HG02642 (cell line): ENCODE data around the gene MED7.

Source experiments
- ATAC-seq: cut with Tn5 transposase; IDR thresholded peaks from one replicate; pipeline ENCODE4 v1.9.1; 2021; ENCODE audit warnings: mild to moderate bottlenecking; ENCODE audit not compliant: unreplicated experiment, poor library complexity

The MED7 gene

DNA sequence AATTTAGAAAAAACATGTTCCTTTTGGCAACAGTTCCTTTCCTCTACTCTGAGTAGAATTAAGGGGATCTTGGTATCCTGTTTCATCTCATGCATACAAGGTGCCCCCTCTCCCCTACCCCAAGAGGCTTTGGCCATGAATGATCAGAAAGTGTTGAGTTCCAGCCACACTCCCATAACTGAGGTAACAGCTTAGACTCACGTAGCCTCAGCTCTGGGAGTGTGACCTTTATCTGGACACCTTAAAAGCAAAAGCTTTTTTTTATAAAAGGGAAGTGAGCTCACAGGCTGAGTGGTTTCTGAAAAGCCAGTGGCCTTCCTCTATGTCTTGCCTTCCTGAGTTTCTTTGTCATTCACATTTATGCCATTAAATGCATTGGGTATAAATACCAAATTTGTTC lies 32.9 kb downstream of the MED7 start:
- peak; percentile 63 for ATAC-seq

DNA sequence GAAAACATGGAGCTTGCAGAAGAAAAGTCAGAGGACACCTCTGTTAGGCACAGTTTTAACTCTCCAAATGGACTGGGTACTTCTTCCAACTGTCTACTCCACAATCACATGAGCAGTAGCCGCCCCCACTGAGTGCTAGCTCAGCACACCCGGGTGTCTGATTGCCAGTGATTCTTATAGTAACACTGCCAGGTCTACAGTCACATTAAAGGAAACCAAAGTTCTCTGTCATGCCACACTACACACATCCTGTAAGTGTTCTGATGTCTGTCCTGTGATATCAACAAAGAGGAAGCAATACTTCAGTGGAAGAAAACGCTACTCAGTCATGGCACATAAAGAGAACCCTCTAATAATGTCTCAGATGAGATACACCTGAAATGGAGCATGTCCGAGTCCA lies 33.7 kb downstream of the MED7 start, which contains the start of gene HAVCR2:
HAVCR2 (minus strand) TSS at position 69 of the 400 bp plus-strand sequence; CDS start at position 8, 61 bp downstream.
- ATAC-seq = peak; percentile 81

DNA sequence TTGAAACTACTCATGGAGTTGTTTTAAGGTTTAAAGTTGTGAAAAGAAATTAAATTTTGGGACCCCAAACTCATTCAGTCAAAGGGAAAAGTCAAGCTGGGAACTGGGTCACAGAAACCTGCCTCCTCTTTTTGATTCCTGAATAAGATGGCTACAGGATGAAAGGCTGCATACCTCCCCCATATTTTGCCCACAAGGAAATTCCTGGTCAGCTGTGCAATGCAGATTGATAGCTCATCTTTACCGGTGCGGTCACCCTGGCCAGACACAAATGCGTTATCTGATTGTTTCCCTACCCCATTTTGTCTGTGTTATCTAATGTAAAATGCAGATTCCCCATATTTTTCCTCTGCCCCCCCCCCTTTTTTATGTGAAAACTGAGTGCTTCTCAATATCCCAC lies 35.2 kb downstream of the MED7 start:
- ATAC-seq = no peak

GRCh38 chr5:157106630-157107461 lies 35.8 kb downstream of the MED7 start:
- ATAC-seq = peak; percentile 34

DNA sequence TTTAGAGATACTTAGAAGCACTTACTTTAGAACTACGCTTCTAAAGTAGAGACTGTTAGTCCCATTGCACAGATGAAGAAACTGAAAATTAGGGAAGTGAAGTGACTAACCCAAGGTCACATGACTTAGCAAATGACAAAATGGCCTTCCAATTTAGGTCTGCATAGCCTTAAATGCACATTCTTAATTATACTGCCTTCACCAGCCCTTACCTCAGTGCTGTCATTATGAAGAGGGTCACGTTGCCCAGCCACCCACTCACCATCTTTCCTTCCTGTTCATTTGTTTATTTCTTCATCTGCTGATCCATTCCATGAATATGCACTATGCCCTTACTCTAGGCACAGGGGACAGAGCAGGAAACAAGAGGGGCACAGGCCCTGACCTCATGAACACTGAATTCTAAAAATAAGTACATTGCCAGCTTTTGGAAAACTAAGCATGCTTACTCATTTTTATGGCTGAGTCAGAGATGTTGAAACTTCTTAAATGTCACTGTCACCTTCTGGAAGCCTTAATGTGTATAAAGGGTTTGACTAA lies 42.5 kb downstream of the MED7 start:
- no peak for ATAC-seq

DNA sequence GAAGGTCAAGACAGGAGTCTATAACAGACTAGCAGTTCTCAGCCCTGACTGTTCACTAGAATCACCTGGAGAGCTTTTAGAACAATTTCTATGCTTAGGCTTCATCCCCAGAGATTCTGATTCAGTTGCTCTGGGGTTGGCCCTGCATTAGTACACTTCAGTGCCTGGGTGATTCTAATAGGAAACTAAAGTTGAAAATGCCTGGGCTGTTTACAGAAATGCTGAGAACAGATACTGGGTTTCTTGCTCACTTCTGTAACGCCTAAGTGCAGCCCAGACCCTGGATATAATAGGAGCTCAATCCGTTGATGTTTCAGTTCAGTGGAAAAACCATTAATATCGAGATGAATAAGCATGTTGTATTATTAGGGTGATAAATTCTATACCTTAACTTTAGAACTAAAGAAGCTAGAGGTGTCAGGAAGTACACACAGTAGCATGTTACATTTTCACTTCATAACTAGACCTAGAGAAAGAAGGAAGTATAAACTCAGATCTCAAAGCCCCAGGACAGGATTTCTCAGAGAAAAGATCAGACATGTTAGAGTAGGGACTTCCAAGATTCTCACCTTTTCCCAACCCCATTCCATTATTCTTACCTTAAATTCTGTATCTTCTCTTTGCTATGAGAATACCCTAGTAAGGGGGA lies 54.2 kb downstream of the MED7 start:
- no peak for ATAC-seq
